Keratinocyte (primary cell): Measurements from ENCODE around the gene LEFTY1.
"Not testable (repeated sequence)": the region's sequence is repeated elsewhere in the genome, so short reads cannot be mapped to it uniquely, and the experiment has no call there.

Source experiments
- CTCF ChIP-seq, 3 experiments: IDR thresholded peaks in 1 of 3; conservative IDR thresholded peaks in 1 of 3; optimal IDR thresholded peaks in 1 of 3; 2 replicates in 2 of 3; 3 replicates in 1 of 3; pipeline versions ENCODE3 to v1.5.1; 2011; ENCODE audit warnings: low read length in 3 of 3, mild to moderate bottlenecking in 3 of 3, moderate library complexity in 2 of 3, control low read depth in 1 of 3, inconsistent platforms in 1 of 3; ENCODE audit not compliant: insufficient read depth in 2 of 3; ENCODE audit errors: extremely low read depth in 1 of 3
- EZH2 ChIP-seq: IDR thresholded peaks from one replicate; pipeline ENCODE4 v1.6.1; 2012; ENCODE audit warnings: inconsistent platforms, mild to moderate bottlenecking, low read length, moderate library complexity

DNA sequence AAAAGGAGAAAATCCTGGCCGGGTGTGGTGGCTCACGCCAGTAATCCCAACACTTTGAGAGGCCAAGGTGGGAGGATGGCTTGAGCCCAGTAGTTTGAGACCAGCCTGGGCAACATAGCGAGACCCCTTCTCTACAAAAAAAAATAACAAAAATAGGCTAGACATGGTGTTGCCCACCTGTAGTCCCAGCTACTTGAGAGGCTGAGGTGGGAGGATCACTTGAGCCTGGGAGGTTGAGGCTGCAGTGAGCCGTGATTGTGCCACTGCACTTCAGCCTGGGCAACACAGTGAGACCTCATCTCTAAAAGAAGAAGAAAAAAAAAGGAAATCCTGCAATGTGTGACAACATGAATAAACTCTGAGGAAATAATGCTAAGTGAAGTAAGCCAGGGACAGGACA is 52.6 kb downstream of the LEFTY1 start:
- TF ChIP-seq CTCF (optimal IDR thresholded peaks at IDR 0.05 in 1 of 3, IDR thresholded peaks at IDR 0.05 in 1 of 3, conservative IDR thresholded peaks at IDR 0.05 in 1 of 3; ENCODE audit: extremely low read depth in 1 of 3, insufficient read depth in 2 of 3, low read length in 3 of 3); EZH2: not testable (repeated sequence)
